A549 (cell line): ENCODE measurements around the gene PDPK1. TPM values are rescaled to one million over a fixed set of nuclear protein-coding genes. Genes with fewer than 3 reads are reported as not detected.

Experiments
- ATAC-seq, 2 experiments: fragments of 200-7000 bp in 1 of 2; fragments of >200 bp in 1 of 2; cut with Nextera tagmentation in 1 of 2; cut with Tn5 transposase in 1 of 2; 3 replicates each; pipeline versions ENCODE4 v1.8.0 to v1.9.1; 2018 to 2020; ENCODE audit warnings: mild to moderate bottlenecking in 1 of 2, moderate library complexity in 1 of 2
- CTCF ChIA-PET: fragments of 300-600 bp; sonication (Branson Sonifier 250); formaldehyde crosslinking; extraction: SDS; loops from one replicate; lab custom pipeline; 2021; ENCODE audit warnings: antibody characterized with exemption, inconsistent platforms; lab: Yijun Ruan, JAX
- POLR2A ChIA-PET: fragments of 350-600 bp; formaldehyde crosslinking; extraction: SDS; loops from one replicate; lab custom pipeline; 2021; ENCODE audit warnings: antibody characterized with exemption, inconsistent platforms; lab: Yijun Ruan, JAX
- DNase-seq, 2 experiments: peaks; one replicate each; pipeline versions ENCODE4 v3.0.0 to v3.0.0-alpha.2; 2011 to 2016; ENCODE audit warnings: low read depth in 1 of 2, low spot score in 1 of 2
- FAIRE-seq: peaks from 2 replicates; lab custom pipeline; 2011; peaks lifted over from hg19 to GRCh38; lab: Jason Lieb, UNC
- H3K27ac ChIP-seq, 2 experiments: fragments of >200 bp; sonication (Bioruptor Twin); formaldehyde crosslinking; 3 replicates each; pipeline ENCODE4 v1.5.1; 2016 to 2017
- H3K4me1 ChIP-seq: fragments of >200 bp; sonication (Bioruptor Twin); formaldehyde crosslinking; 3 replicates; pipeline ENCODE4 v1.6.1; 2016
- H3K4me2 ChIP-seq: fragments of >200 bp; sonication (Bioruptor Twin); formaldehyde crosslinking; 3 replicates; pipeline ENCODE4 v1.6.1; 2016
- H3K4me3 ChIP-seq: fragments of >200 bp; sonication (Bioruptor Twin); formaldehyde crosslinking; 3 replicates; pipeline ENCODE4 v1.5.1; 2016
- H3K9me3 ChIP-seq: fragments of >200 bp; sonication (Bioruptor Twin); formaldehyde crosslinking; 3 replicates; pipeline ENCODE4 v1.6.1; 2016
- CBX2 ChIP-seq: fragments of 200-600 bp; sonication (generic); IDR thresholded peaks from 2 replicates; pipeline ENCODE4 v1.6.1; 2016; ENCODE audit warnings: low read depth, mild to moderate bottlenecking, borderline replicate concordance
- CEBPB ChIP-seq, 2 experiments: fragments of >200 bp in 1 of 2; sonication (Bioruptor Twin) in 1 of 2; formaldehyde crosslinking in 1 of 2; IDR thresholded peaks; 2 replicates each; pipeline ENCODE4 v1.6.1; 2012 to 2016
- CHD2 ChIP-seq: fragments of 150-350 bp; IDR thresholded peaks from 2 replicates; pipeline ENCODE4 v1.6.1; 2014; ENCODE audit warnings: low read length; ENCODE audit not compliant: partially characterized antibody
- CHD4 ChIP-seq: fragments of 200-600 bp; sonication (generic); IDR thresholded peaks from 2 replicates; pipeline ENCODE4 v1.6.1; 2016; ENCODE audit warnings: antibody characterized with exemption, mild to moderate bottlenecking, borderline replicate concordance
- EHMT2 ChIP-seq: fragments of 200-600 bp; sonication (generic); IDR thresholded peaks from 2 replicates; pipeline ENCODE4 v1.6.1; 2016; ENCODE audit warnings: antibody characterized with exemption, low read depth, mild to moderate bottlenecking, moderate library complexity
- FOSB ChIP-seq: fragments of 250-450 bp; sonication (Bioruptor Pico); IDR thresholded peaks from 2 replicates; pipeline ENCODE4 v1.5.0; 2020; ENCODE audit warnings: mild to moderate bottlenecking, moderate library complexity
- HEYL ChIP-seq: fragments of 250-450 bp; sonication (Bioruptor Pico); IDR thresholded peaks from 2 replicates; pipeline ENCODE4 v1.8.0; 2021; ENCODE audit warnings: mild to moderate bottlenecking, moderate library complexity
- HOXA7 ChIP-seq: fragments of 250-450 bp; sonication (Bioruptor Pico); IDR thresholded peaks from 2 replicates; pipeline ENCODE4 v1.5.0; 2020; ENCODE audit warnings: mild to moderate bottlenecking, moderate library complexity
- HOXB13 ChIP-seq: fragments of 250-450 bp; sonication (Bioruptor Pico); IDR thresholded peaks from 2 replicates; pipeline ENCODE4 v1.5.0; 2020; ENCODE audit warnings: low read depth, mild to moderate bottlenecking, moderate library complexity
- MAZ ChIP-seq: fragments of 150-350 bp; IDR thresholded peaks from 2 replicates; pipeline ENCODE4 v1.6.1; 2014; ENCODE audit warnings: antibody characterized with exemption, low read depth, low read length, borderline replicate concordance
- NFE2L2 ChIP-seq: fragments of 150-350 bp; conservative IDR thresholded peaks from 2 replicates; pipeline ENCODE4 v1.6.1; 2014; ENCODE audit warnings: low read length
- NPAS2 ChIP-seq: fragments of 250-450 bp; sonication (Bioruptor Pico); IDR thresholded peaks from 2 replicates; pipeline ENCODE4 v1.8.0; 2022; ENCODE audit warnings: mild to moderate bottlenecking, moderate library complexity, borderline replicate concordance
- NR3C1 ChIP-seq: fragments of >200 bp; sonication (Bioruptor Twin); formaldehyde crosslinking; IDR thresholded peaks from 3 replicates; pipeline ENCODE4 v1.6.1; 2017
- RAD21 ChIP-seq, 2 experiments: fragments of >200 bp in 1 of 2; sonication (Bioruptor Twin) in 1 of 2; formaldehyde crosslinking in 1 of 2; IDR thresholded peaks in 1 of 2; conservative IDR thresholded peaks in 1 of 2; 2 replicates in 1 of 2; 3 replicates in 1 of 2; pipeline ENCODE4 v1.6.1; 2012 to 2018; ENCODE audit warnings: inconsistent platforms in 1 of 2
- RARB ChIP-seq: fragments of 250-450 bp; sonication (Bioruptor Pico); IDR thresholded peaks from 2 replicates; pipeline ENCODE4 v1.8.0; 2021; ENCODE audit warnings: mild to moderate bottlenecking, moderate library complexity
- RNF2 ChIP-seq: fragments of 200-600 bp; sonication (generic); IDR thresholded peaks from 2 replicates; pipeline ENCODE4 v1.6.1; 2016; ENCODE audit warnings: low read depth, mild to moderate bottlenecking, antibody characterized with exemption, moderate library complexity, borderline replicate concordance
- TFCP2L1 ChIP-seq: fragments of 250-450 bp; sonication (Bioruptor Pico); IDR thresholded peaks from 2 replicates; pipeline ENCODE4 v1.5.0; 2021; ENCODE audit warnings: mild to moderate bottlenecking
- ZNF302 ChIP-seq: fragments of 250-450 bp; sonication (Bioruptor Pico); IDR thresholded peaks from 2 replicates; pipeline ENCODE4 v1.9.0; 2021; ENCODE audit warnings: inconsistent platforms, mild to moderate bottlenecking, moderate library complexity
- ZSCAN20 ChIP-seq: fragments of 250-450 bp; sonication (Bioruptor Pico); IDR thresholded peaks from 2 replicates; pipeline ENCODE4 v1.8.0; 2022; ENCODE audit warnings: mild to moderate bottlenecking, moderate library complexity
- WGBS: methylation state at CpG from one replicate; pipeline ENCODE4 v1.1.6; 2017; ENCODE audit errors: missing lambda C conversion rate; 5-methylcytosine and 5-hydroxymethylcytosine counted together
- polyA plus RNA-seq, 4 experiments: library from polyadenylated mRNA; depleted of rRNA in 3 of 4; stranded (reverse); fragments of >200 nt; fragmentation: RNase III in 1 of 4; extraction: RNeasy Plus Mini Kit Qiagen cat#74134 plus additional on column Dnase treatment in 1 of 4; gene quantifications; 2 replicates in 3 of 4; 3 replicates in 1 of 4; pipeline ENCODE4 v1.2.3, GENCODE V29; 2011 to 2017
- TF ChIP-seq, protein P1 (sequence below): fragments of >200 bp; sonication (Bioruptor Twin); formaldehyde crosslinking; IDR thresholded peaks from 2 replicates; pipeline ENCODE4 v1.6.1; 2016
- TF ChIP-seq, protein P2 (sequence below): fragments of 250-450 bp; sonication (Bioruptor Pico); IDR thresholded peaks from 2 replicates; pipeline ENCODE4 v1.5.0; 2020; ENCODE audit warnings: low read depth, mild to moderate bottlenecking, moderate library complexity
- TF ChIP-seq, protein P3 (sequence below): fragments of 450-650 bp; IDR thresholded peaks from 2 replicates; pipeline ENCODE4 v1.6.1; 2014; ENCODE audit warnings: antibody characterized with exemption
- TF ChIP-seq, protein P4 (sequence below): IDR thresholded peaks from 2 replicates; pipeline ENCODE4 v1.6.1; 2012
- TF ChIP-seq, protein P5 (sequence below): fragments of 200-600 bp; sonication (generic); IDR thresholded peaks from 2 replicates; pipeline ENCODE4 v1.6.1; 2016; ENCODE audit warnings: antibody characterized with exemption, mild to moderate bottlenecking, moderate library complexity

PDPK1 gene
- polyA plus RNA-seq, 2 of the 4 experiments (the other 2 are of a cell fraction), result 17.7 to 29.7 TPM

DNA sequence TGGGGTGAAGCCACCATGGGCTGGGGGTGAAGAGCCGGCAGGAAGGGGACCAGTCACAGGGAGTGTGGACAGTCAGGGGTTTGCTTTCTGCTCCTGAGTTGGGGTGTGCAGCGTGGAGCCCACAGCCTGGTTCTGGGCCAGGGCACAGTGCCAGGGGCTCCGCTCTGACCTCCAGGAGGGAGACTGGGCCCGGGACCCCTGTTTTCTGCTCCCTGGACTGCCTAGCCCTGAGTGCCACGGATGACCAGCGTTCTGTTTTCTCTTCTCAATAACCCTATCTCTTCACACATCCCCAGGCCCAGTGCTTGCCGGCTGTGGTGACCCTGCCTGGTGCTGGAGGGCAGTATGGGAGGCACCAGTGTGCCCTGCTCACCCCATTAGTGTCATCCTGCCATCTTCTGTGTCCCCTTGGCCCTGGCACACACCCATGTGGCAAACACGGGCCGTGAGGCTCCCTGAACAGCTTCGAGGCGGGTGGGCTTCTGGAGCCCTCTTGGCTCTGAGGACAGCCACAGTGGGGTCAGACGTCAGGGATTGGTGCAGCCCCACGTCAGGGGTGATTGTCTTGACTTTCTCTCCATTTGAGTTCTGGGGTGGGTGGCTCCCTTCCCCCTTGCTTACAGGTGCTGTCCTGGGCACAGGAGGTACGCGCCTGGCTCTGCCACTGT is 7.7 kb upstream of the PDPK1 start:
- no peak overlapping the region for H3K4me2 ChIP-seq
- CTCF ChIA-PET, result interaction anchor here (0.7 to 3.2 kb wide), 4 partner anchors 9 to 29 kb away, joined by 3 to 8 read pairs (median 6); partner anchors contain the start of gene AMDHD2
- WGBS, result 93% methylated on average over 14 of the region's 15 CpGs
- TF ChIP-seq, protein P1, sequence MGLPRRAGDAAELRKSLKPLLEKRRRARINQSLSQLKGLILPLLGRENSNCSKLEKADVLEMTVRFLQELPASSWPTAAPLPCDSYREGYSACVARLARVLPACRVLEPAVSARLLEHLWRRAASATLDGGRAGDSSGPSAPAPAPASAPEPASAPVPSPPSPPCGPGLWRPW, result no peak
- TF ChIP-seq CHD2 (no peak), RARB (no peak), HOXA7 (no peak), EHMT2 (no peak)
- TF ChIP-seq, protein P2, sequence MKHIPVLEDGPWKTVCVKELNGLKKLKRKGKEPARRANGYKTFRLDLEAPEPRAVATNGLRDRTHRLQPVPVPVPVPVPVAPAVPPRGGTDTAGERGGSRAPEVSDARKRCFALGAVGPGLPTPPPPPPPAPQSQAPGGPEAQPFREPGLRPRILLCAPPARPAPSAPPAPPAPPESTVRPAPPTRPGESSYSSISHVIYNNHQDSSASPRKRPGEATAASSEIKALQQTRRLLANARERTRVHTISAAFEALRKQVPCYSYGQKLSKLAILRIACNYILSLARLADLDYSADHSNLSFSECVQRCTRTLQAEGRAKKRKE (CRISPR knock-in tag), result no peak
- TF ChIP-seq, all 56 proteins: peak for 0
- peaks cover 17% of the 10 kb centered on the region for H3K4me1 ChIP-seq
- FAIRE-seq (no peak), ATAC-seq (no peak), DNase-seq (no peak)
- no peaks in the 10 kb centered on the region for H3K9me3 ChIP-seq
- POLR2A ChIA-PET, result interaction anchor here (2.8 kb wide), 1 partner anchor 10 kb away, joined by 21 read pairs; the partner anchor contains the start of gene AMDHD2
- no peak overlapping the region for H3K27ac ChIP-seq
- no peak overlapping the region for H3K4me3 ChIP-seq

DNA sequence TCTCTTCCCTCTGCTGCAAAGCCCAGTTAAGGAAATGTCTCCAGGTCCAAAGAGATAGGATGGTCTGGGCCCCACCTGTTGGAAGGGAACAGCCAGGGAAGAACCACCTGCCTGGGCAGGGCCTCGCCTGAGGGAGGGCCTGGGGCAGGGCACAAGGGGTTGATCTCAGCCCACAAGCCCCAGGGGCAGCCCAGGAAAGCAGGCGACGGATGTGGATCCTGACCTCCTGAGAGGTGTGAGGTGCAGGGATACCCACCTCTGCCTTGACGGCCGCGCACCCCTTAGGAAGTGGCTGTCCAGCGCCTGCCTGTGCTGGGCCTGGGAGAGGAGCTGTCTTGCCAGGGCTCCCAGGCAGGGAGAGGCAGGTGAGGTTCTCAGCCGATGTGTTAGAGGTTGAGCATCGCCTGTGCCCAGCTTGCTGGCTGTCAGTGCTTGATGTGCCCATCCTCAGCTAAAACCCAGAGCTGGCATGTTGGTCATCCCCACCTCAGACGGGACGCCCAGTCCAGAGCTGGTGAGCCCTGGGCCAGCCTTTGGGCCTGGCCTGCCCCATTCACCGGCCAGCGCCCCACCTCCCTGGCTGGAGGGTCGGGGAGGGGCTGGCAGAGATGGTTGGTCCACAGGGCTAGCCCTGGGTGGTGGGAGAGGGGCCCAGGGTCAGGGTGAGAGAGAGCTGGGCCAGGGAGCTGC is 7.0 kb upstream of the PDPK1 start:
- H3K4me2 ChIP-seq, result peak overlapping the region; percentile 99
- CTCF ChIA-PET, result interaction anchor here (0.7 to 3.2 kb wide), 4 partner anchors 10 to 29 kb away, joined by 3 to 8 read pairs (median 6); partner anchors contain the start of gene AMDHD2

DNA sequence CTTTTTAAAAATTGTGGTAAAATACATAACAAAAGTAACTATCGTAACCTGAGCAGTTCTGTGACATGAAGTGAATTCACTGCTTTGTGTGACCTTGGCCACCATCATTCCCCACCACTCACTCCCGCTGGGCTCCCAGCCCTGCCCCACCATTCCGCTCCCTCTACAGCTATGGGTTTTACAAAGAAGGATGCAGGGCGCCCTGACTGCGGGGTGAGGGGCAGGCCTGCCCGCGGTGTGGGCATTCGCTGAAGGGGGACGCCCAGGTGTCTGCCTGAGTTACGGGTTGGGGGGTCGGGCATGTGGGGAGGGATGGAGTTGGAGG is 6.5 kb upstream of the PDPK1 start, which contains the start of gene CEMP1:
TSS of gene CEMP1 (minus strand) at position 38 of the 325 bp plus-strand sequence. CDS start 335 bp downstream, outside the sequence.
- FAIRE-seq (no peak), ATAC-seq (peak; percentile 9 to 12; a peak in 5 of 6 replicates), DNase-seq (no peak)
- CTCF ChIA-PET, result interaction anchor here (1.6 to 3.2 kb wide), 3 partner anchors 13 to 30 kb away, joined by 5 to 8 read pairs (median 6); no protein-coding TSS in a partner anchor
- Histone ChIP-seq H3K4me1 (peaks cover 19% of the 10 kb centered on the region), H3K9me3 (no peaks in the 10 kb centered on the region), H3K4me2 (peak within 1 kb of the TSS; percentile 99), H3K27ac (peak within 1 kb of the TSS; percentile 84 to 92), H3K4me3 (peak within 1 kb of the TSS; percentile 64)
- 72% methylated on average over 8 of the region's 11 CpGs for WGBS
- POLR2A ChIA-PET, result interaction anchor here (2.8 kb wide), 1 partner anchor 11 kb away, joined by 21 read pairs; the partner anchor contains the start of gene AMDHD2
- TF ChIP-seq HEYL (CRISPR knock-in tag) (no peak), ZNF302 (CRISPR knock-in tag) (no peak), NFE2L2 (no peak), CBX2 (no peak), TFCP2L1 (CRISPR knock-in tag) (no peak), MAZ (no peak), CHD4 (no peak), RNF2 (no peak), RAD21 (conservative IDR thresholded peaks at IDR 0.05 in 1 of 2, IDR thresholded peaks at IDR 0.05 in 1 of 2) (no peak), NR3C1 (no peak), HOXB13 (no peak), FOSB (CRISPR knock-in tag) (no peak)
- TF ChIP-seq, protein P3, sequence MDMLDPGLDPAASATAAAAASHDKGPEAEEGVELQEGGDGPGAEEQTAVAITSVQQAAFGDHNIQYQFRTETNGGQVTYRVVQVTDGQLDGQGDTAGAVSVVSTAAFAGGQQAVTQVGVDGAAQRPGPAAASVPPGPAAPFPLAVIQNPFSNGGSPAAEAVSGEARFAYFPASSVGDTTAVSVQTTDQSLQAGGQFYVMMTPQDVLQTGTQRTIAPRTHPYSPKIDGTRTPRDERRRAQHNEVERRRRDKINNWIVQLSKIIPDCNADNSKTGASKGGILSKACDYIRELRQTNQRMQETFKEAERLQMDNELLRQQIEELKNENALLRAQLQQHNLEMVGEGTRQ, result no peak
- TF ChIP-seq, protein P4, sequence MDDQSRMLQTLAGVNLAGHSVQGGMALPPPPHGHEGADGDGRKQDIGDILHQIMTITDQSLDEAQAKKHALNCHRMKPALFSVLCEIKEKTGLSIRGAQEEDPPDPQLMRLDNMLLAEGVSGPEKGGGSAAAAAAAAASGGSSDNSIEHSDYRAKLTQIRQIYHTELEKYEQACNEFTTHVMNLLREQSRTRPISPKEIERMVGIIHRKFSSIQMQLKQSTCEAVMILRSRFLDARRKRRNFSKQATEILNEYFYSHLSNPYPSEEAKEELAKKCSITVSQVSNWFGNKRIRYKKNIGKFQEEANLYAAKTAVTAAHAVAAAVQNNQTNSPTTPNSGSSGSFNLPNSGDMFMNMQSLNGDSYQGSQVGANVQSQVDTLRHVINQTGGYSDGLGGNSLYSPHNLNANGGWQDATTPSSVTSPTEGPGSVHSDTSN, result no peak

More for the DNA sequence above, 7.0 kb upstream of the PDPK1 start:
- FAIRE-seq (no peak), ATAC-seq (peak in 1 of 2 experiments; percentile 4; a peak in 1 of 6 replicates), DNase-seq (no peak)
- POLR2A ChIA-PET, result interaction anchor here (2.8 kb wide), 1 partner anchor 11 kb away, joined by 21 read pairs; the partner anchor contains the start of gene AMDHD2
- Histone ChIP-seq H3K9me3 (no peaks in the 10 kb centered on the region), H3K27ac (peak overlapping the region in 1 of 2 experiments; percentile 92; a peak in 3 of 6 replicates), H3K4me1 (peaks cover 17% of the 10 kb centered on the region), H3K4me3 (no peak overlapping the region)
- TF ChIP-seq NPAS2, result no peak
- no peak for TF ChIP-seq CEBPB (IDR thresholded peaks at IDR 0.05)
- TF ChIP-seq ZSCAN20 (CRISPR knock-in tag), result no peak
- TF ChIP-seq, protein P5, sequence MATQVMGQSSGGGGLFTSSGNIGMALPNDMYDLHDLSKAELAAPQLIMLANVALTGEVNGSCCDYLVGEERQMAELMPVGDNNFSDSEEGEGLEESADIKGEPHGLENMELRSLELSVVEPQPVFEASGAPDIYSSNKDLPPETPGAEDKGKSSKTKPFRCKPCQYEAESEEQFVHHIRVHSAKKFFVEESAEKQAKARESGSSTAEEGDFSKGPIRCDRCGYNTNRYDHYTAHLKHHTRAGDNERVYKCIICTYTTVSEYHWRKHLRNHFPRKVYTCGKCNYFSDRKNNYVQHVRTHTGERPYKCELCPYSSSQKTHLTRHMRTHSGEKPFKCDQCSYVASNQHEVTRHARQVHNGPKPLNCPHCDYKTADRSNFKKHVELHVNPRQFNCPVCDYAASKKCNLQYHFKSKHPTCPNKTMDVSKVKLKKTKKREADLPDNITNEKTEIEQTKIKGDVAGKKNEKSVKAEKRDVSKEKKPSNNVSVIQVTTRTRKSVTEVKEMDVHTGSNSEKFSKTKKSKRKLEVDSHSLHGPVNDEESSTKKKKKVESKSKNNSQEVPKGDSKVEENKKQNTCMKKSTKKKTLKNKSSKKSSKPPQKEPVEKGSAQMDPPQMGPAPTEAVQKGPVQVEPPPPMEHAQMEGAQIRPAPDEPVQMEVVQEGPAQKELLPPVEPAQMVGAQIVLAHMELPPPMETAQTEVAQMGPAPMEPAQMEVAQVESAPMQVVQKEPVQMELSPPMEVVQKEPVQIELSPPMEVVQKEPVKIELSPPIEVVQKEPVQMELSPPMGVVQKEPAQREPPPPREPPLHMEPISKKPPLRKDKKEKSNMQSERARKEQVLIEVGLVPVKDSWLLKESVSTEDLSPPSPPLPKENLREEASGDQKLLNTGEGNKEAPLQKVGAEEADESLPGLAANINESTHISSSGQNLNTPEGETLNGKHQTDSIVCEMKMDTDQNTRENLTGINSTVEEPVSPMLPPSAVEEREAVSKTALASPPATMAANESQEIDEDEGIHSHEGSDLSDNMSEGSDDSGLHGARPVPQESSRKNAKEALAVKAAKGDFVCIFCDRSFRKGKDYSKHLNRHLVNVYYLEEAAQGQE, result no peak
- 91% methylated on average over 8 of the region's 14 CpGs for WGBS
